NCI-H2081 treated with DMSO at 0.1 percent for 48 hours (cell line): ENCODE data around the gene SULT1A1.
"Not testable (repeated sequence)": the region's sequence is repeated elsewhere in the genome, so short reads cannot be mapped to it uniquely, and the experiment has no call there.

ENCODE experiments used
- DNase-seq: peaks from one replicate; lab custom pipeline; 2025; lab: John Stamatoyannopoulos, UW

The SULT1A1 gene

GRCh38 chr16:28609631-28610594, at the start of gene SULT1A1:
Gene SULT1A1, minus strand, starts transcription at chr16:28610044. Its CDS starts 1,189 bp downstream, at chr16:28608855.
- DNase-seq, result no peak

- DNase-seq, result not testable (repeated sequence)
Observed at GRCh38 chr16:28639959-28640358, 30.1 kb upstream of the SULT1A1 start.

- DNase-seq, result not testable (repeated sequence)
Observed at GRCh38 chr16:28638359-28638758, 28.5 kb upstream of the SULT1A1 start.

- DNase-seq, result not testable (repeated sequence)
Observed at GRCh38 chr16:28637765-28638164, 27.9 kb upstream of the SULT1A1 start, which contains the start of gene NPIPB8. Gene NPIPB8, plus strand, starts transcription at chr16:28638065. Its CDS starts 296 bp downstream, at chr16:28638361.

- DNase-seq, result not testable (repeated sequence)
Observed at GRCh38 chr16:28636093-28636823, 26.4 kb upstream of the SULT1A1 start.

GRCh38 chr16:28630905-28631304, 21.1 kb upstream of the SULT1A1 start:
- not testable (repeated sequence) for DNase-seq

- DNase-seq, result peak; percentile 32
Observed at GRCh38 chr16:28623172-28623711, 13.4 kb upstream of the SULT1A1 start.

- DNase-seq, result not testable (repeated sequence)
Observed at GRCh38 chr16:28622532-28623171, 12.8 kb upstream of the SULT1A1 start.

- DNase-seq, result no peak
Observed at GRCh38 chr16:28621481-28622155, 11.8 kb upstream of the SULT1A1 start.

- DNase-seq, result not testable (repeated sequence)
Observed at GRCh38 chr16:28620316-28620715, 10.5 kb upstream of the SULT1A1 start.

- no peak for DNase-seq
Observed at GRCh38 chr16:28617874-28618273, 8.0 kb upstream of the SULT1A1 start.

GRCh38 chr16:28616636-28617035, 6.8 kb upstream of the SULT1A1 start:
- no peak for DNase-seq

- DNase-seq, result not testable (repeated sequence)
Observed at GRCh38 chr16:28616224-28616577, 6.4 kb upstream of the SULT1A1 start.

GRCh38 chr16:28615486-28616223, 5.8 kb upstream of the SULT1A1 start:
- not testable (repeated sequence) for DNase-seq

GRCh38 chr16:28614561-28614960, 4.7 kb upstream of the SULT1A1 start:
- DNase-seq, result not testable (repeated sequence)

- not testable (repeated sequence) for DNase-seq
Observed at GRCh38 chr16:28613912-28614311, 4.1 kb upstream of the SULT1A1 start.

GRCh38 chr16:28612359-28613280, 2.8 kb upstream of the SULT1A1 start:
- DNase-seq, result not testable (repeated sequence)

- DNase-seq, result no peak
Observed at GRCh38 chr16:28610595-28611191, 849 bp upstream of the SULT1A1 start.
